Muscle layer of duodenum (tissue), 2 donors: ENCODE results near the gene CENPX.

Experiments used
- H3K27ac ChIP-seq: one replicate; pipeline ENCODE4 v1.7.0; 2013; ENCODE audit warnings: mild to moderate bottlenecking, low read length
- H3K27me3 ChIP-seq: one replicate; pipeline ENCODE4 v1.7.0; 2013; ENCODE audit warnings: low read depth, mild to moderate bottlenecking, control low read depth, low read length
- H3K36me3 ChIP-seq, 2 donors: one replicate each; pipeline ENCODE4 v1.7.0; 2013; ENCODE audit warnings: low read length in 2 of 2, control low read depth in 1 of 2, mild to moderate bottlenecking in 1 of 2; ENCODE audit not compliant: insufficient read depth in 2 of 2, control insufficient read depth in 1 of 2
- H3K4me1 ChIP-seq, 2 donors: one replicate each; pipeline ENCODE4 v1.7.0; 2013; ENCODE audit warnings: low read length in 2 of 2, mild to moderate bottlenecking in 2 of 2, control low read depth in 1 of 2, moderate library complexity in 1 of 2; ENCODE audit not compliant: insufficient read depth in 2 of 2, control insufficient read depth in 1 of 2
- H3K4me3 ChIP-seq, 2 donors: one replicate each; pipeline ENCODE4 v1.7.0; 2013; ENCODE audit warnings: low read length in 2 of 2, low read depth in 1 of 2, mild to moderate bottlenecking in 1 of 2
- H3K9me3 ChIP-seq, 2 donors: one replicate each; pipeline ENCODE4 v1.7.0; 2013; ENCODE audit warnings: low read length in 2 of 2, control low read depth in 1 of 2, mild to moderate bottlenecking in 1 of 2; ENCODE audit not compliant: control insufficient read depth in 1 of 2
- donor health status: healthy.

CENPX gene

GRCh38 chr17:81976332-81977210 lies 46.1 kb downstream of the CENPX start:
- H3K36me3 ChIP-seq = peaks cover 0 to 3% of the 10 kb centered on the region in 2 donors
- no peaks in the 10 kb centered on the region for H3K27me3 ChIP-seq
- peak overlapping the region; percentile 56 for H3K27ac ChIP-seq
- no peaks in the 10 kb centered on the region for H3K9me3 ChIP-seq
- peak overlapping the region; percentile 72 to 78 for H3K4me3 ChIP-seq
- H3K4me1 ChIP-seq = peaks cover 0 to 10% of the 10 kb centered on the region in 2 donors

DNA sequence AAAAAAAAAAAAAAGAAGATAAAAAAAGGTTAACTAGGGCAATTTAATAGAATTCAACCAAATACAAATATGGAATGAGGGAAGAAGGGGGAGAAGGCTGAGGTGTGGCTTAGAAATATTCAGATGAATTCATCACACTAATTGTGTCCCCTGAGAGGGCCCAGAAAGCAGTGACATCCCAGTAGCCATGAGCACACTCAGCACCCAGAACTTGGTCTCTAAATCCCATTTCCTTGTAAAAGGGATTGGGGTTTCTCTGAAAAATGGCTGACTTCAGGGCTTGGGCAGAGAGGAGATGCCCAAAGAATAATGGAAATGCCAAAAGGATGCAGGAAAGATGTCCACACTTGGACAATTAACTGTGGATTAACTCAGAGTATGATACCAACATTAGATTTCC lies 49.2 kb downstream of the CENPX start:
- no peaks in the 10 kb centered on the region for H3K36me3 ChIP-seq
- H3K27ac ChIP-seq = no peak overlapping the region
- H3K9me3 ChIP-seq = no peaks in the 10 kb centered on the region
- H3K27me3 ChIP-seq = no peaks in the 10 kb centered on the region
- H3K4me1 ChIP-seq = peaks cover 0 to 12% of the 10 kb centered on the region in 2 donors
- no peak overlapping the region for H3K4me3 ChIP-seq

GRCh38 chr17:81968850-81969812 lies 53.5 kb downstream of the CENPX start:
- H3K27me3 ChIP-seq = no peaks in the 10 kb centered on the region

More at GRCh38 chr17:81968850-81969812, 53.5 kb downstream of the CENPX start:
- no peak overlapping the region for H3K4me3 ChIP-seq
- no peaks in the 10 kb centered on the region for H3K9me3 ChIP-seq
- H3K27ac ChIP-seq = no peak overlapping the region
- peaks cover 7 to 16% of the 10 kb centered on the region in 2 donors for H3K4me1 ChIP-seq
- H3K36me3 ChIP-seq = no peaks in the 10 kb centered on the region
